Osteoblast (primary cell): ENCODE results near the gene C6orf47. TPM values are rescaled to one million over a fixed set of nuclear protein-coding genes. Genes with fewer than 3 reads are reported as not detected.

Source experiments
- DNase-seq: peaks from one replicate; pipeline ENCODE4 v3.0.0; 2011; ENCODE audit warnings: low spot score, mixed read lengths; ENCODE audit not compliant: insufficient read length; ENCODE audit errors: missing footprints
- H2AFZ ChIP-seq: 2 replicates; pipeline ENCODE4 v1.6.0; 2011; ENCODE audit warnings: mild to moderate bottlenecking, low read length
- H3K27ac ChIP-seq: 2 replicates; pipeline ENCODE4 v1.5.1; 2011; ENCODE audit warnings: mild to moderate bottlenecking, low read depth, low read length, moderate library complexity
- H3K27me3 ChIP-seq: 2 replicates; pipeline ENCODE4 v1.6.0; 2012; ENCODE audit warnings: mild to moderate bottlenecking, control low read depth, inconsistent platforms, low read length, moderate library complexity; ENCODE audit not compliant: insufficient read depth
- H3K36me3 ChIP-seq: 2 replicates; pipeline ENCODE4 v1.5.1; 2011; ENCODE audit warnings: mild to moderate bottlenecking, low read length, control low read depth, moderate library complexity; ENCODE audit not compliant: insufficient read depth
- H3K4me1 ChIP-seq: 2 replicates; pipeline ENCODE4 v1.5.1; 2011; ENCODE audit warnings: mild to moderate bottlenecking, low read length, control low read depth, moderate library complexity; ENCODE audit not compliant: insufficient read depth
- H3K4me2 ChIP-seq: 2 replicates; pipeline ENCODE4 v1.6.0; 2011; ENCODE audit warnings: mild to moderate bottlenecking, low read length; ENCODE audit not compliant: insufficient read depth
- H3K4me3 ChIP-seq: fragments of 200-600 bp; sonication (generic); 3 replicates; pipeline ENCODE4 v1.5.1; 2012; ENCODE audit warnings: mild to moderate bottlenecking, low read length, inconsistent platforms; ENCODE audit not compliant: insufficient read depth
- H3K79me2 ChIP-seq: 2 replicates; pipeline ENCODE4 v1.6.0; 2012; ENCODE audit warnings: mild to moderate bottlenecking, low read length, control low read depth, inconsistent platforms; ENCODE audit not compliant: insufficient read depth
- H3K9me3 ChIP-seq: 2 replicates; pipeline ENCODE4 v1.5.1; 2011; ENCODE audit warnings: low read depth, low read length, control low read depth
- H4K20me1 ChIP-seq: 2 replicates; pipeline ENCODE4 v1.6.0; 2012; ENCODE audit warnings: mild to moderate bottlenecking, low read length, control low read depth; ENCODE audit not compliant: insufficient read depth
- CTCF ChIP-seq: IDR thresholded peaks from 2 replicates; pipeline ENCODE4 v1.5.1; 2011; ENCODE audit warnings: mild to moderate bottlenecking, low read depth, low read length, moderate library complexity; ENCODE audit errors: extremely low read depth
- total RNA-seq: library from RNA; depleted of rRNA; stranded (reverse); fragments of >200 nt; gene quantifications from 2 replicates; pipeline ENCODE4 v1.2.3, GENCODE V29; 2012

The C6orf47 gene
- total RNA-seq, 1 donor = 21.7 TPM

DNA sequence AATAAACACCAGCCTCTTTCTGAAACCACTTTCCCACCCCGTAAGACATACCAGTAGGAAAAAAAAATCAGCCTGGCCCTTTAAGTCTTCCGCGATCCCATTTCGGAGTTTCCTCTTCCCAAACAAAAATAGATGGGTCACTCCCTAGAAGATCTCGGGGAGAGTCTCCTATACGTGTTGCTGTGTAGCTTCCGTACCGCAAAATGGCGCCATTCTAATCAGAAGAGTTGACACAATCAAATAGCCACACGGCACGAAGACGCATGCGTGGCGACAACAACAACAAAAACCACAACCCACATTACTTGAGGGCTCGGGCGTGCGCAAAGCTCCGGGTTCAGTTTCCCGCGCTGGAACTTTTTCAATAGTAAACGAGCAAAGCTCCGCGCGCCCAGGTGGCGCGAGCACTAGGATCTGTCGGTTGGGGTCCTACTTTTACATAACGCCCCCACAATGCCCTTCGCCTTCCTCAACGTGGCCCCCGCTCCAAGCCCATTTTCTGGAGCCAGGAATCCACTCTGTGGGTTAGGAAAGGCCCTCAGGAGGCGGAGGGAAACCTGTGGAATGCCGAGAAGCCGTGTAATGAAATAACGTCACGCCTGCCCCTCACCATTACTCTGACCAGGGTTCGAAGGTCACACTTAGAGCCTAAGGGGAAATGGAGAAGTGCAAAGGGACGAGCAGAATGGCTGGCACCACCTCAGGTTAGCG is 4.4 kb upstream of the C6orf47 start, which contains the start of gene GPANK1:
GPANK1 (minus strand) TSS at position 208 of the 711 bp plus-strand sequence. CDS start 519 bp downstream, outside the sequence.
- H3K4me2 ChIP-seq = peak within 1 kb of the TSS; percentile 99
- no peaks in the 10 kb centered on the region for H3K9me3 ChIP-seq
- H3K4me1 ChIP-seq = peaks cover 37% of the 10 kb centered on the region
- no peaks in the 10 kb centered on the region for H3K27me3 ChIP-seq
- H3K4me3 ChIP-seq = peak within 1 kb of the TSS; percentile 84
- H2AFZ ChIP-seq = peak within 1 kb of the TSS; percentile 92
- H4K20me1 ChIP-seq = peaks cover 14% of the 10 kb centered on the region
- TF ChIP-seq CTCF = no peak
- peaks cover 39% of the 10 kb centered on the region for H3K36me3 ChIP-seq
- peak; percentile 94 for DNase-seq
- H3K79me2 ChIP-seq = peaks cover 63% of the 10 kb centered on the region
- peak within 1 kb of the TSS; percentile 91 for H3K27ac ChIP-seq

GRCh38 chr6:31663961-31664789 is 3.6 kb upstream of the C6orf47 start:
- no peak for TF ChIP-seq CTCF
- Histone ChIP-seq H3K79me2 (peaks cover 64% of the 10 kb centered on the region), H3K4me3 (peak overlapping the region; percentile 84), H3K4me2 (peak overlapping the region; percentile 99), H3K36me3 (peaks cover 31% of the 10 kb centered on the region), H4K20me1 (peaks cover 19% of the 10 kb centered on the region), H3K4me1 (peaks cover 43% of the 10 kb centered on the region), H2AFZ (peak overlapping the region; percentile 92), H3K27me3 (no peaks in the 10 kb centered on the region), H3K27ac (peak overlapping the region; percentile 91), H3K9me3 (no peaks in the 10 kb centered on the region)
- DNase-seq = peak; percentile 93

- peak; percentile 96 for DNase-seq
- Histone ChIP-seq H3K36me3 (peaks cover 23% of the 10 kb centered on the region), H3K4me1 (peaks cover 48% of the 10 kb centered on the region), H4K20me1 (peaks cover 23% of the 10 kb centered on the region), H3K4me2 (peak overlapping the region; percentile 99), H3K27me3 (no peaks in the 10 kb centered on the region), H3K27ac (peak overlapping the region; percentile 91), H3K9me3 (no peaks in the 10 kb centered on the region), H2AFZ (no peak overlapping the region), H3K4me3 (peak overlapping the region; percentile 84), H3K79me2 (peaks cover 64% of the 10 kb centered on the region)
- no peak for TF ChIP-seq CTCF
Observed at GRCh38 chr6:31663126-31663960, 2.8 kb upstream of the C6orf47 start.
